Endometrium (tissue), 2 donors: ENCODE data around the gene LENG1.

Source experiments
- FAIRE-seq: peaks from 2 replicates; lab custom pipeline; 2012; peaks lifted over from hg19 to GRCh38; lab: Jason Lieb, UNC
- donor health status: control.
- donor health status: control.

LENG1 gene

DNA sequence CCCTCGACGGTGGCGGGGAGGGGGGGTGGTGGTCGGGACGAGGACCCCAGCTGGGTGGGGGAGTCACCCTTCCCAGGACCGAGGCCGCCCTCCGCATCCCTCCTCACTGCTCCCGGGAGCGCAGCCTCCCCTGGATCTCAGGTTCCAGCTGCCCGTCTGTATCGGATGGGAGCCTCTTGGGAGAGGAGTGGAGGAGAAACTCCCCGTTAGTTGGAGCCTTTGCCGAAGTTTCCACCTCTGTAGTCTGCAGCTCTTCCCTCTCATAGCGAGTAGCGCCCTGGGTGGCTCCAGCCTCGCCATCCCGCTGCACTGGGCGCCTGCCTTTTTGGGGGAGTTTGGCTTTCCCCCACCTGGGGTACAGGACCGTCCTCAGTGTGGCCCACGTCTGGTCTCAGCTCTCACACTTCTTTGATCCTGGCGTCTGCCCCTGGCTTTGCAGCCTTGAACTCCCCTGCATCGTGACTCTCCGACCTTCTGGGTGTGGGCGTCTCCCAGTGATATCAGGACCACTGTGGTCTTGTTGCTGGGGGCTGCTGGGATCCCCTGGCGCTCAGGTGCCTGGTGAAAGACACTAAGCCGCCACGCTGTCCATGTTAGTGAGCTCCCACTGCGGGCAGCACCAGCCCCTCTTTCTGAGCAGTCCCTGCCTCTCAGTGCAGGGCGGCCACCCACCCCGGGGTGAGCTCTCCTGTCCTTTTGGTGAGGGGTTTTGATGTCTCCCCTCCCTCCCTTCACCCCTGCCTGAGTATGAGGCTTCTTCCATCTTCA lies 20.8 kb downstream of the LENG1 start:
- FAIRE-seq, result no peak

DNA sequence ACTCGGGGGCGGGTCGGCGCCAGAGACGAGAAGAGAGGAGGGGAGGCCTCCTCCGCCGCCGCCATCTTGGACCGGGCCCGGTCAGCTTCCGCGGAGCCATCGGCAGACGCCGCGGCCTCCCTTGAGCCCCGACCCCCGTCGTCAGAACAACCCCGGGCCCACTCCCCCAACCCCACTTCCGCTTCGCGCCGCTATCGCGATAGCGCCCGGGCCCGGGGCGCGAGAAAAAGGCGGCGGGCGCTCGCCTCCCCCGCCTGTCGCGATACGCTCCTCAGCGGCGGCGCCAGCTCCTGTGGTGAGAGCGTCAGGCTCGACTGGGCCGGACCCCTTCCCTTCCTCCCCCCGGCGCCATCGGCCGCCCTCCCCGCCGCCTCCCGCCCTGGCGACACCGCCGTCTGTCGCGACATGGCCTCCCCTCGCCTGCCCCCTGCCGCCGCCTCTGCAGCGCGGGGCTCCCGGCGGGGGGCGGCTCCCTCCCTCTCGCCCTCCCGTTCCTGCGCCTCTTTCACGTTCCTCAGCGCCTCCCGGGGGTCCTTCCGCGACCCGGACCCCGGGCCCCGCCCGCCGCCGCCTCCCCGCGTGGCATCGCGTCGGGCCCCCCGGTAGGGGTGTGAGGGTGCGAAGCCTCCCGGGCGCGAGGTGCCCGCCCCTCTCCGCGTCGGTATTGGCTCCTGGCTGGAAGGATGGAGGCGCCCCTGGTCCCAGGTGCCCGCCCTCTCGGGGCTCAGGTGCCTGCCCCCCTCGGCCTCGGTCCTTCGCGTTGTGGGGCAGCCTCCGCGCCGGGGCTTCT lies 21.6 kb downstream of the LENG1 start, which contains the start of gene CNOT3:
TSS of gene CNOT3 (plus strand) at position 64 of the 790 bp plus-strand sequence. CDS start 5,217 bp downstream, outside the sequence.
- FAIRE-seq, result no peak

DNA sequence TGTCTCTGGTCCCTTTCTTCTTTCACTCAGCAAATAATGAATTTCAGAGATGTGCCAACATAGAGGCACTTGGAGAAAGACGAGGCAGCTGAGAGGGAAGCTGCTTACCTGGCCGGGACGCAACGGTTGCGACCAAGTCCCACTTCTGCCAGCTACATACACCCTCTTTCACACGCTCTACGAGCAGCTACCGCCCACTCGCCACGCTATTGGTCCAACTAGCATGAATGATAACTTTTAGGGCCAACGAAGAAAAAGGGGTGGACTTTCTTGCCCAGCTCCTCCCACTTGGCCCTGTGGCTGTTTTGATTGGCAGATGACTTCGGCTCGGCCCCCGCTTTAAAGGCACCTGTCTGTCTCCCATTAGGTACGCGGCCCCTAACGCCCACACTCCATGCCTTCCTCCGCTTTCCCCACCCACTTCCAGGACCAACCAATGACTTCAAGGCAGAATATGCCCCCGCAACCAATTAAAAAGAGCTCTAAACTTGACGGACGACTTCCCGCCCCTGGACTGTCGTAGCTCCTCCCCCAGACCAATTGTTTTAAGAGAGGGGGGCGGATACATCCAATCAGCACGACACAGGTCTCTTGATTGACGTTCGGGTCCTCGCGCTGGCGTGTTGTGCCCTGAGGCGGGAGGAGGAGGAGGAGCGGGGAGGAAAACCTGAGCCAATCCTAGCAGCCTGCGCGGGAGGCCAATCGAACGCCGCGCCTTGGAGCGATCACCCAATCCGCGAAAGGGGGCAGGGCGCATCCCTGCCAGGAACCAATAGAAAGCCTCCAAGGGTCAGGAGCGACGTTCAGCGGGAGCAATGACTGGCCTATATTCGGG lies 22.4 kb downstream of the LENG1 start:
- FAIRE-seq, result peak; percentile 100

DNA sequence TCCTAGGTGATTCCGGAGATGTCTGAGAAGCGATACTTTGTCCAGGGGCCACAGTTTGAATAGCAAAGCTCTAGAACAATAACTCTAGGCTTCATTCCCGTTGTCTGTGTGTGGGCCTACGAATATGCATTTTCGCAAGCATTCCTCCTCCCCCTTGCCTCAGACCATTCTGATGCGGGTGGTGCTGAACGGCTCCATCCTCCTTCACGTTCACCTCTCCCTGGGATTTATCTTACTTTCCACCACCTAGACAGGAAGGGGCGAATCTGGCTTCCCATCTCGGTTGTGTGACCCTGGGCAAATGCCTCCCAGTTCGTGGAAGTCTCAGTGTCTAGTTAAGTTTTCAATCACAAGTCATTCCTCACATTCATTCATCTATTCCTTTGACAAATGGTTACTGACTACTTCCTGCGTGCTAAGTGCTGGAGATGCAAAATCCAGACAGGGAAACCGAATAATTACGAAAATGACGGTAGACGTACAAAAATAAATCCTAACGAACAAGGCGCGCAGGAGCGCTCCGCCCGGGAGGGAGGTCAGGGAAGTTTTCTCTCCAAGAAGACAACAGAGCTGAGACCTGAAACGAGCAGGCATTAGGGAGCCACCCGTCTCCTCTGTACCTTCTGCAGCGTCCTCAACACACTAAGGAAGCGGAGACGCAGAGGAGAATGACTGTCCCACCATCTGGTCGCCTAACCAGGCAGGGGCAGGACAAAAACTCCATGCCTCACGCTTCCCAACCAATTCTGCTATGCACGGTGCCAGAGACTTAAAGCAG lies 23.2 kb downstream of the LENG1 start:
- FAIRE-seq, result no peak

DNA sequence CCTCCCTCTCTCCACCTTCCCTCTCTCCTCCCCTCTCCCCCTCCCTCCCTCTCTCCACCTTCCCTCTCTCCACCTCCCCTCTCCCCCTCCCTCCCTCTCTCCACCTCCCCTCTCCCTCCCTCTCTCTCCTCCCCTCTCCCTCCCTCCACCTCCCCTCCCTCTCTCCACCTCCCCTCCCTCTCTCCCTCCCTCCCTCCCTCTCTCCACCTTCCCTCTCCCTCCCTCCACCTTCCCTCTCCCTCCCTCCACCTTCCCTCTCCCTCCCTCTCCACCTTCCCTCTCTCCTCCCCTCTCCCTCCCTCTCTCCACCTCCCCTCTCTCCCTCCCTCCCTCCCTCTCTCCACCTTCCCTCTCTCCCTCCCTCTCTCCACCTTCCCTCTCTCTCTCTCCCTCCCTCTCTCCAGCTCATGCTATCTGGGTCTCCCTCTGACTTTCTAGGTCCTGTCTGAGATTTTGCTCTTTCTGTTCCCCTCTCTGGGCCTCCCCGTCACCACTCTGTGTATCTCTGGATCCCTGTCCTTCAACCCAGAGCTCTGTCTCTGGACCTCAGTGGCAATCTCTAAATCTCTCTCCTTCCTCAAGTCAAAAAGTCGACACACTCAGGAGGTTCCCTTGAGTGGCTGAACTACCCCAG lies 25.4 kb downstream of the LENG1 start:
- FAIRE-seq, result no peak

DNA sequence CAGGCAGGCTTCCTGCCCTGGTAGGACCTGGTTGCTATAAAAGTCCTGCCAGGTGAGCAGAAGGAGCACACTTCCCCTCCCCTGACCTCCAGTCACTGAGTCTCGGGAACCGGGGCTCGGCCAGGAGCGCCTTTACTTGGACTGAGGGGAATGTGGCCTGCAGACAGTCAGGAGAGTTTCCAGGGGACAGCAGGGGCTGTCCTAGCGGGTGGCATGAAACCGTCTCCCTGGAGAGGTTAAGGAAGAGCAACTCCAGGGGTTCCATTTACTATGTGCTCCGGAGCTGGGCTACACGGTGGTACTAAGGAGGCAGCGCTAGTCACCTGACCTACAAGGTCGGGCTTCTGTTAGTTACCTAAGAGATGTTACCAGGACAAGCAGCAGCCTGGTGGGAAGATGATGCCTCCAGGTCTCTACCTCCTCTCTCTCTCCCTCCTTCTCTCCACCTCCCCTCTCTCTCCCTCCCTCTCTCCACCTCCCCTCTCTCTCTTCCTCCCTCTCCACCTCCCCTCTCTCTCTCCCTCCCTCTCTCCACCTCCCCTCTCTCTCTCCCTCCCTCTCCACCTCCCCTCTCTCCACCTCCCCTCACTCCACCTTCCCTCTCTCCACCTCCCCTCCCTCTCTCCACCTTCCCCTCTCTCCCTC lies 26.1 kb downstream of the LENG1 start:
- FAIRE-seq, result no peak

DNA sequence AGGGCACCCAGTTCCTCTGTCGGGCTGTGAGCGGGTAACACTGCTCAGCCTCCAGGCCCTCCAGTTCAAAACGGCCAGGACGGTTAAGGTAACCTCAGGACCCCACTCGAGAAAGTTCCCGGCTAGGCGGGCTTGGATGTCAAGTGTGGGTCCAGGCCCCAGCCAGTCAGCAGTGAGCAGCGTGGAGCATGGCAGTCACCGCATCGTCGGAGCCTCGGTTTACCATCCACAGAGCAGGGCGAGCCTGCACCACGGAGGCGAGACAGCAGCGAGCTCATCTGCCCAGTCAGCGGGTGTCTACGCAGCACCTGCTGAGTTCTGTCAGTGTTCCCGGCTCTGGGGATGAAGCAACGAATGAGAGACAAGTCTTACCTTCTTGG lies 29.9 kb downstream of the LENG1 start:
- no peak for FAIRE-seq

DNA sequence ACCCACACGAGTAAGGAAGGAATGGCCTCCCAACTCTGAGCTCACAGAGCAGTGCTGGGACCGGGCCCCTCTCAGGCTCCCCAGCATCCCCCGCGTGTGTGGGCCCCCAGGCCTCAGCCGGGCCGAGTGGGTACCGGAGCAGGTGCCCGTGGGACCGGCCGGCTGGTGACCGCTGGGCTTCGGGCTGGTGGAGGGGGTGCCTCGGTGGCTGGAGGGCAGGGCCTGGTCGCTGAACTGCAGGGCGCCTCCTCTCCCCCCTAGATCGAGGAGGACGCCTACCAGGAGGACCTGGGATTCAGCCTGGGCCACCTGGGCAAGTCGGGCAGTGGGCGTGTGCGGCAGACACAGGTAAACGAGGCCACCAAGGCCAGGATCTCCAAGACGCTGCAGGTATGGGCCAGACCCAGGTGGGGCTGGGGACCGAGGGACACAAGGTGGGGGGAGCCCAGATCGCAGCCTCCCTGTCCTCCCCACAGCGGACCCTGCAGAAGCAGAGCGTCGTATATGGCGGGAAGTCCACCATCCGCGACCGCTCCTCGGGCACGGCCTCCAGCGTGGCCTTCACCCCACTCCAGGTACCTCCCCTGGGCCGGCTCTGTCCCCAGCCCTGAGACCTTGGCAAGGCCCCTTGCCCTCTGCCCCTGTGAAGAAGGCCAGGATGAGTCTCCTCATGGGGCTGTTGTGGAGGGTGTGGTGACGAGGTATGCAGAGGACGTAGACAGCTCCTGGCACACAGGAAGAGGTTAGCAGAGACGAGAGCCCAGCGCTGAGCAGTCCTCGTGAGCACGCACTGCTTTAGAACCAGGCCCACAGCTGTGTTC lies 30.5 kb downstream of the LENG1 start:
- FAIRE-seq, result no peak

DNA sequence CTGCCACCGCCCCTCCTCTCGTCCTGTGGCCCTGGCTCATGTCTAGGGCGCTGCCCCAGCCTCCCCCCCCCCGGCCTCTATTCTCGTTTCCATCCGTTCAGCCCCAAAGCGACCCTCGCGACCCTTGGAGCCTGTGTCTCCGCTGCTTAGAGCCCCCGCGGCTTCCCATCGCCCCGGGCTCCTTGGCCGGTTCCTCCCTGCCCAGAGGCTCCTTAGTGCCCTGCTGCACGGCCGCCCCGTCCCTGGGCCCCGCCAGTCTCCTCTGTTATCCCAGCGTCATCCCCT lies 31.1 kb downstream of the LENG1 start:
- no peak for FAIRE-seq

DNA sequence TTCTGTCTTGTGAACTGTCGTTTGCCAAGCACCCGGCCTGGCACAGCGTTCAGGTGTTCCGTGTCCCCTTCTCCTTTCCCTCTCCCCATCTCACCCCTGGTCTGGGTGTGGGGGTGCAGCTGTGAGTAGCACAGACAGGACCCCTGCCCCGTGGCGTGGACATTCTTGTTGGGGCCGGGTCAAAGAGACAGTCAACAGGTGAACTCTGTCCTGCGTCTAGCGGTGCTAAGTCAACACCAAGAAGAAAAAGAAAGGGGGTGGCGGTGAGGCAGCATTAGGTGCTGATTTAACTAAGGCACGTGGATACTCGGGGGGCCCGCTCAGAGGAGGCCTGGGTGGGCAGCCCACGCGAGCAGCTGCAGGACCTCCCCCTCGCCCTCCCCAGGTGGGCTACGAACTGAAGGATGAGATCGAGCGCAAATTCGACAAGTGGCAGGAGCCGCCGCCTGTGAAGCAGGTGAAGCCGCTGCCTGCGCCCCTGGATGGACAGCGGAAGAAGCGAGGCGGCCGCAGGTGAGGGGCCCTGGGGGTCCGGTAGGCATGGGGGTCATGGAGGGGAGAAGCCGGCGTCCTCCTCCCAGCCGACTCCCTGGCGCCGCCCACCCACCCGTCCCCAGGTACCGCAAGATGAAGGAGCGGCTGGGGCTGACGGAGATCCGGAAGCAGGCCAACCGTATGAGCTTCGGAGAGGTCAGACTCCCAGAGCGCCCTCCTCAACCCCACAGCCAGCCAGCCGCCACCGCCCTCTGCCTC lies 31.7 kb downstream of the LENG1 start:
- FAIRE-seq, result no peak

DNA sequence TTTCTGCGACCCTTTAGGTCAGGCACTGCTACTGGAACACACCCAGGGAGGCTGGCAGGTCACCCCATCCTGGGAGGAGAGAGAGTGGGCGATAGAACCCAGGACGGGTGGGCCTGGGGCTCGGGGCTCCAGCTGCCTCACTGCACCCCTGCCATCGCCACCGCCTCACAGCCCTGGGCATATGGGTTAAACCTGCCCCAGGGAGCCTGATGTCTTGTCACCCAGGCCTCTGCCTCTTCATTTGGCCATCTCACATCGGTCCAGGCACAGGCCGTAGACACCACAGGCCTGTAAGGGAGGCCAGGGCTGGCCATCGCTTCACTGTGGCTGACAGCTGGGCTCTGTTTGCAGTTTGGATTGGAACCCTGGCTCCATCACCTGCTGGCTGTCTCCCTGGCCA lies 33.8 kb downstream of the LENG1 start:
- no peak for FAIRE-seq

DNA sequence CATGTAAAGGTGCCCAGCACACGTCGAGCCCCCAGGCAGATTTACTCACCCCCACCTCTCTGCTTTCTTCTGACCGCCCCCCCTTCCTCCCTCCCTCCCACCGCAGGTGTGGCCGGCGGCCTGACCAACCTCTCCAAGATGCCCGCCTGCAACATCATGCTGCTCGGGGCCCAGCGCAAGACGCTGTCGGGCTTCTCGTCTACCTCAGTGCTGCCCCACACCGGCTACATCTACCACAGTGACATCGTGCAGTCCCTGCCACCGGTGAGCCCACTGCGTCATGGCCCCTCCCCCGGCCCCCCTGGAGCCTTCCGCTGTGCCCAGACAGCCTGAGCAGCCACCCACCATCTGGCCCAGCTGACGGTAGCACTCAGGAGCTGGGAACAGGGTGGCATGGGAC lies 35.1 kb downstream of the LENG1 start:
- FAIRE-seq, result no peak

DNA sequence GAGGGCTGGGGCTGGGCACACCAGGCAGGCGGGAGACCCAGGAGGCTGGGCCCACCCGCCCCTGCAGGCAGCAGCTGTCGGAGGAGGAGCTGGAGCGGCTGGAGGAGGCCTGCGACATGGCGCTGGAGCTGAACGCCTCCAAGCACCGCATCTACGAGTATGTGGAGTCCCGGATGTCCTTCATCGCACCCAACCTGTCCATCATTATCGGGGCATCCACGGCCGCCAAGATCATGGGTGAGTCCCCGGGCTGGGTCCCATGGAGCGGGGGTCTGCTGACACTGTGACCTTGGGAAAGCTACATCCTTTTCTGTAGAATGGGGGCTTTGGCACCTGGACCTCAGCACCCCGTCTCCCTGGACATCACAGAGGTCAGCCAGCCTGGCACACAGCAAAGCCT lies 35.8 kb downstream of the LENG1 start:
- FAIRE-seq, result no peak

DNA sequence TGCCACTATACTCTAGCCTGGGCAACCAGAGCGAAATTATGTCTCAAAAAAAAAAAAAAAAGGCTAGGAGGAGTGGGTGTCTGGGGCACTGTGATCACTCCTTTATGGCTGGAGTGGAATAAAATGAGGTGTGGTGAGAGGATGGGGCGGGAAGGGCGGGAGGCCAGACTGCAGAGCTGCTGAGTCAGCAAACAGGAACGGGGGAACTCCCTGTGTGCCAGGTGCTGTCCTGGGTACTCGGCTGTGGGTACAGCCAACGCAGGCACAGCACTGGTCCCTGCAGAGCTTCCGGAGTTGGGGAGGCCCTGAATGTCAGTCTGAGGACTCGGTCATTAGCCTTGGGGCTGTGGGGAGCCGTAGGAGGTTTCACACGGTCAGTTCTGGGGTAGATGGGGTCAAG lies 38.3 kb downstream of the LENG1 start:
- FAIRE-seq, result no peak

DNA sequence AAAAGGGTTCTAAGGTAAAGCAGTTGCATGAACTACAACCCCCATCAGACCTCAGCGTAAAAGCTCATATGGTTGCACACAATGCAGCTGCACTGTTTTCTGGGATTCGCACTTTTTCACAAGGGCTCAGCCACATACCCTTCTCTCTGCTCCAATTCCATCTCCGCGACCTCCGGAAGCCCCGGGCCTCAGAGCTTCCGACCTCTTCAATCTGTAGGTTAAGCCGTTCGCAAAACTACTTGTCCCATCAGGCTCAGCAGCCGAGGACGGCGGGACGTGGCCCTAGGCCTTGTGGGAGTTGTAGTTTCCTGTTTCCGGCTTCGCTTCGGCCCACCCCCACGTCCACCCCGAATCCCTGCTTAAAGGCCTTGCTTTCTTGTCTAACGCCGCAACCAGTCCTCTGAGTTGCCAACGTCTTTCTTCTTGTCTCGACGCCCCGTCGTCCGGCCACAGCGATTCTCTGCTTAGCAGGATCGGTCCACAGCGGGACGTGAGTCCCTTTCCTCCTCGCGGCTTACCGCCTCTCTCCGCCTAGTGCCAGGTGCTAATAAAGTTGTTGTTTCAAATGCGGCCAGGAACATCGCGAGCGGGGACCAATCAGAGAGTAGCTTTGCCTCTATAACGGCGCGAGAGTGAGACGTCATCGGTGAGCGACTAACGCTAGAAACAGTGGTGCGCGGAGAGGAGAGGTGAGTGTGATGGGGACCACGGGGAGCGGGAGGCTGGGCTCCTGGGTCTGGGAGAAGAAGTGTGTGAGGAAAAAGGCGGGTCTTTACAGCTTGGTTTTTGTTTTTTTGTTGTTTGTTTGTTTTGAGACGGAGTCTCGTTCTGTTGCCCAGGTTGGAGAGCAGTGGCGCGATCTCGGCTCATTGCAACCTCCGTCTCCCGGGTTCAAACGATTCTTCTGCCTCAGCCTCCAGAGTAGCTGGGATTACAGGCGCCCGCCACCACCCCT lies 44.1 kb downstream of the LENG1 start, which contains the start of the genes PRPF31 and TFPT:
TSS of gene PRPF31 (plus strand) at position 646 of the 955 bp plus-strand sequence. CDS start 2,525 bp downstream, outside the sequence.
TSS of gene TFPT (minus strand) at position 549 of the 955 bp plus-strand sequence. CDS start at position 161, 388 bp downstream.
- FAIRE-seq, result peak; percentile 95

DNA sequence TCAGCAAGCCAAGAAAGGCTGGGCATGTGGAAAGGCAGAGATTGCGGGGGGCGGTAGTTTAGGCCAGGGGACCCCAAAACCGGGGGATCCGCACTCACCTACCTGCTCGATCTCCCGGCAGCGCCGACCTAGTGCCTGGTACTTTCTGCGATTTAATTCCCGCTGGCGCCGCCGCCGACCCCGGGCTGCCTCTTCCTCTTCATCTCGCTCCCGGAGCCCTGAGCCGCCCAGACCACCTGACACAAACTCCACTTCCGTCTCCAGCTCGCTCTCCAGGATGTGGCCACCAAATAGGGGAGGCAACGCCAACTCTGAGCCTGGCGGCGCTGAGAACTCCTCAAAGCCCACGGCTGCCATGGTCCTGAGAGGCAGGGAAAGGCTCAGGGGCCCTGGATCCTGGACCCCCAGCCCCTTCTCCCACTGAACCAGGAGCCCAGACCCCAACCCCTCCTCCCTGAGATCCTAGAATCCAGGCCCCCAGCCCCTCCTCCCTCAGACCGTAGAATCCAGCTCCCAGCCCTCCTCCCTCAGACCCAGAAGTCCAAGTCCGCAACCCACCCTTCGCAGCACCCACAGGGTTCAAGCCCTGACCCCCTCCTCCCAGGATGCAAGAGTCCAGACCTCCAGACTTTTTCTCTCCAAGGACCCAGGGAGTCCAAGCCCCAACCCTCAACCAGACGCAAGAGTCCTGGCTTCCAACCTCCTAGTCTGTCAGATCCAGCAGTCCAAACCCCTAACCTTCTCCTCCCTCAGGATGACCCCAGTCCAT lies 45.0 kb downstream of the LENG1 start:
- FAIRE-seq, result no peak

DNA sequence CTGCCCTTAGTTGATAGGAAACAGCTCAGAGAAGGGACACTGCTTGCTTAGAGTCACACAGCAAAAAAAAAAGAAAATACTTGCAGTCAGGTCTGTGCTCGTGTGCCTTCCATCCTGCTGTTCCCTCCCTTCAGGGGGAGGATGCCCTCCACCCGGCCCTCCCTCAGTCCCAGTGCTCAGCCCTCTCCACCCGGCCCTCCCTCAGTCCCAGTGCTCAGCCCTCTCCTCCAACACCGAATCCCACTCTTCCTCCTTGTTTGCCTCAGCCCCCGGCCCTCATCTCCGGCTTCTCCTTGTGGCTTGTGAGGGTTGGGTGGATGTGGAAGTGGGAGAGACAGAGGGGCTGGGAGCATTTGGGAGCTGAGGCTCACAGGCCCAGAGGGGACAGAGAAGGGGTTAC lies 49.9 kb downstream of the LENG1 start:
- no peak for FAIRE-seq
